Raji (cell line): Measurements from ENCODE around the gene DNM3.

Experiments
- POLR2A ChIP-seq: IDR thresholded peaks from 2 replicates; pipeline ENCODE4 v1.6.1; 2011; ENCODE audit warnings: low read depth, low read length, control low read depth; ENCODE audit not compliant: insufficient read depth

The DNM3 gene

GRCh38 chr1:171963762-171964161 is 122.5 kb downstream of the DNM3 start:
- no peak for TF ChIP-seq POLR2A

- TF ChIP-seq POLR2A = no peak
Observed at GRCh38 chr1:171965777-171966176, 124.5 kb downstream of the DNM3 start.

GRCh38 chr1:171966426-171967220 is 125.3 kb downstream of the DNM3 start:
- TF ChIP-seq POLR2A = no peak

GRCh38 chr1:171969226-171969625 is 127.9 kb downstream of the DNM3 start:
- TF ChIP-seq POLR2A = no peak

- TF ChIP-seq POLR2A = no peak
Observed at GRCh38 chr1:171969813-171970212, 128.5 kb downstream of the DNM3 start.

GRCh38 chr1:171972846-171973245 is 131.5 kb downstream of the DNM3 start:
- no peak for TF ChIP-seq POLR2A

- no peak for TF ChIP-seq POLR2A
Observed at GRCh38 chr1:171973421-171973820, 132.1 kb downstream of the DNM3 start.

- TF ChIP-seq POLR2A = no peak
Observed at GRCh38 chr1:171981303-171981702, 140.0 kb downstream of the DNM3 start.

GRCh38 chr1:171983584-171983983 is 142.3 kb downstream of the DNM3 start:
- TF ChIP-seq POLR2A = no peak

- TF ChIP-seq POLR2A = no peak
Observed at GRCh38 chr1:171984262-171984661, 143.0 kb downstream of the DNM3 start.

GRCh38 chr1:171984850-171985485 is 143.7 kb downstream of the DNM3 start:
- no peak for TF ChIP-seq POLR2A

GRCh38 chr1:171985639-171986038 is 144.3 kb downstream of the DNM3 start:
- TF ChIP-seq POLR2A = no peak

- no peak for TF ChIP-seq POLR2A
Observed at GRCh38 chr1:171988243-171988885, 147.1 kb downstream of the DNM3 start.

- no peak for TF ChIP-seq POLR2A
Observed at GRCh38 chr1:171990371-171990770, 149.1 kb downstream of the DNM3 start.

- no peak for TF ChIP-seq POLR2A
Observed at GRCh38 chr1:171994293-171994692, 153.0 kb downstream of the DNM3 start.

- TF ChIP-seq POLR2A = no peak
Observed at GRCh38 chr1:171995573-171995972, 154.3 kb downstream of the DNM3 start.

GRCh38 chr1:171997936-171998335 is 156.6 kb downstream of the DNM3 start:
- no peak for TF ChIP-seq POLR2A

- TF ChIP-seq POLR2A = no peak
Observed at GRCh38 chr1:171998711-171999110, 157.4 kb downstream of the DNM3 start.
